ENCODE results near the gene CENPO. TPM values are rescaled to one million over a fixed set of nuclear protein-coding genes. Genes with fewer than 3 reads are reported as not detected.

The CENPO gene
- total RNA-seq, 1 experiment from 2014 or later: 38.6 TPM

GRCh38 chr2:24792874-24793760 lies at the start of gene CENPO, which contains the start of gene PTRHD1 (continued):
- no peak; the same call in 1 of the 2 replicates for TF ChIP-seq FOXP4 (CRISPR knock-in tag; IDR thresholded peaks at IDR 0.05)

- TF ChIP-seq EMX1 (CRISPR knock-in tag; IDR thresholded peaks at IDR 0.05) (no peak), ZNF317 (CRISPR knock-in tag; IDR thresholded peaks at IDR 0.05; ENCODE audit: borderline replicate concordance, low read depth) (no peak), JAZF1 (CRISPR knock-in tag; IDR thresholded peaks at IDR 0.05) (no peak), NFE2L1 (CRISPR knock-in tag; IDR thresholded peaks at IDR 0.05) (no peak), ZBTB43 (CRISPR knock-in tag; IDR thresholded peaks at IDR 0.05) (no peak), ZNF512 (CRISPR knock-in tag; IDR thresholded peaks at IDR 0.05; ENCODE audit: borderline replicate concordance) (no peak), NR3C1 (CRISPR knock-in tag; conservative IDR thresholded peaks at IDR 0.05; ENCODE audit: low read depth) (no peak), SP1 (CRISPR knock-in tag; conservative IDR thresholded peaks at IDR 0.05) (no peak), AR (CRISPR knock-in tag; IDR thresholded peaks at IDR 0.05) (no peak), ZNF263 (CRISPR knock-in tag; IDR thresholded peaks at IDR 0.05; ENCODE audit: low read depth) (no peak), ZSCAN18 (CRISPR knock-in tag; IDR thresholded peaks at IDR 0.05) (no peak), TEAD4 (CRISPR knock-in tag; IDR thresholded peaks at IDR 0.05) (no peak), MXD4 (CRISPR knock-in tag; IDR thresholded peaks at IDR 0.05; ENCODE audit: borderline replicate concordance) (no peak), ZNF416 (CRISPR knock-in tag; IDR thresholded peaks at IDR 0.05) (no peak), NR1H2 (CRISPR knock-in tag; IDR thresholded peaks at IDR 0.05) (no peak), NFYB (CRISPR knock-in tag; conservative IDR thresholded peaks at IDR 0.05; ENCODE audit: low read depth) (no peak), ZNF121 (CRISPR knock-in tag; IDR thresholded peaks at IDR 0.05) (no peak)
- TF ChIP-seq, protein P1, sequence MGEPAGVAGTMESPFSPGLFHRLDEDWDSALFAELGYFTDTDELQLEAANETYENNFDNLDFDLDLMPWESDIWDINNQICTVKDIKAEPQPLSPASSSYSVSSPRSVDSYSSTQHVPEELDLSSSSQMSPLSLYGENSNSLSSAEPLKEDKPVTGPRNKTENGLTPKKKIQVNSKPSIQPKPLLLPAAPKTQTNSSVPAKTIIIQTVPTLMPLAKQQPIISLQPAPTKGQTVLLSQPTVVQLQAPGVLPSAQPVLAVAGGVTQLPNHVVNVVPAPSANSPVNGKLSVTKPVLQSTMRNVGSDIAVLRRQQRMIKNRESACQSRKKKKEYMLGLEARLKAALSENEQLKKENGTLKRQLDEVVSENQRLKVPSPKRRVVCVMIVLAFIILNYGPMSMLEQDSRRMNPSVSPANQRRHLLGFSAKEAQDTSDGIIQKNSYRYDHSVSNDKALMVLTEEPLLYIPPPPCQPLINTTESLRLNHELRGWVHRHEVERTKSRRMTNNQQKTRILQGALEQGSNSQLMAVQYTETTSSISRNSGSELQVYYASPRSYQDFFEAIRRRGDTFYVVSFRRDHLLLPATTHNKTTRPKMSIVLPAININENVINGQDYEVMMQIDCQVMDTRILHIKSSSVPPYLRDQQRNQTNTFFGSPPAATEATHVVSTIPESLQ (CRISPR knock-in tag; IDR thresholded peaks at IDR 0.05): no peak
- Mint-ChIP-seq H3K36me3 (no peaks in the 10 kb centered on the region), H3K27me3 (ENCODE audit: low read depth) (no peaks in the 10 kb centered on the region), H3K4me3 (no peak overlapping the region), H3K27ac (no peak overlapping the region), H3K4me1 (no peaks in the 10 kb centered on the region), H3K9me3 (no peaks in the 10 kb centered on the region)
- ChIA-PET POLR2A (no interaction called here), CTCF (no interaction called here)
- DNase-seq (ENCODE audit: low spot score) (no peak), ATAC-seq (no peak)
These were observed 49.3 kb upstream of the CENPO start for GRCh38 chr2:24743924-24744323.
